ENCODE measurements around the gene BAIAP2L1. TPM values are rescaled to one million over a fixed set of nuclear protein-coding genes. Genes with fewer than 3 reads are reported as not detected.

Gene BAIAP2L1
- total and polyA plus RNA-seq, 2 donors (not counting 3 experiments of a cell fraction or from before 2014, with no cell fraction given), result 0.32 to 1.1 TPM

- Histone ChIP-seq H3K27me3 (ENCODE audit: control insufficient read depth in 2 of 2, insufficient read depth in 2 of 2, low read length in 2 of 2) (no peaks in the 10 kb centered on the region), H4K20me1 (replicated peaks; ENCODE audit: control insufficient read depth, extremely low read depth, insufficient read depth, low read length) (no peaks in the 10 kb centered on the region), H3K9me1 (replicated peaks; ENCODE audit: control insufficient read depth, extremely low read depth, insufficient read depth, low read length) (no peaks in the 10 kb centered on the region), H2AFZ (ENCODE audit: low read depth, low read length) (no peak overlapping the region), H3K9me3 (replicated peaks; ENCODE audit: control insufficient read depth, insufficient read depth, low read length) (no peaks in the 10 kb centered on the region), H3K4me1 (ENCODE audit: control insufficient read depth, extremely low read depth, insufficient read depth, low read length) (no peaks in the 10 kb centered on the region), H3K4me2 (ENCODE audit: insufficient read depth, low read length) (no peak overlapping the region), H3K79me2 (ENCODE audit: control insufficient read depth, insufficient read depth, low read length) (no peaks in the 10 kb centered on the region), H3K9ac (replicated peaks; ENCODE audit: extremely low read depth, insufficient read depth, low read length) (no peak overlapping the region), H3K36me3 (ENCODE audit: control insufficient read depth in 2 of 2, extremely low read depth in 1 of 2, insufficient read depth in 2 of 2, low read length in 2 of 2) (no peaks in the 10 kb centered on the region), H3K27ac (ENCODE audit: insufficient read depth, low read depth, low read length) (no peak overlapping the region), H3K4me3 (replicated peaks in 1 of 3; ENCODE audit: insufficient read depth in 1 of 3, low read depth in 1 of 3, low read length in 3 of 3) (no peak overlapping the region)
- ChIA-PET CTCF (interaction anchor here (1.6 kb wide), 1 partner anchor 8 kb away, joined by 4 read pairs; no protein-coding TSS in a partner anchor), POLR2A (no interaction called here)
- intact Hi-C loops (cut with micrococcal nuclease), result no loop called here
- BruUV-seq (replicated peaks), result no TSS peak
- DNase-seq (ENCODE audit: low read depth, low spot score), result no peak
- no peak for FAIRE-seq
- TF ChIP-seq FOS (IDR thresholded peaks at IDR 0.05; ENCODE audit: borderline replicate concordance, insufficient read depth, low read length) (no peak), EZH2 (IDR thresholded peaks at IDR 0.05; ENCODE audit: borderline replicate concordance, low read depth, low read length, severe bottlenecking) (no peak), MYC (IDR thresholded peaks at IDR 0.05; ENCODE audit: low read depth, low read length) (no peak), CTCF (IDR thresholded peaks at IDR 0.05; ENCODE audit: extremely low read depth in 1 of 2, insufficient read depth in 1 of 2, low read depth in 1 of 2, low read length in 2 of 2) (no peak), POLR2AphosphoS5 (IDR thresholded peaks at IDR 0.05; ENCODE audit: insufficient read depth, low read depth, low read length) (no peak), GATA2 (IDR thresholded peaks at IDR 0.05; ENCODE audit: insufficient read depth, insufficient read length, low read depth, low read length) (no peak), MAX (IDR thresholded peaks at IDR 0.05; ENCODE audit: insufficient read depth, insufficient read length) (no peak), POLR2A (IDR thresholded peaks at IDR 0.05; ENCODE audit: low read depth, low read length) (no peak), JUN (IDR thresholded peaks at IDR 0.05; ENCODE audit: borderline replicate concordance, insufficient read depth, insufficient read length, low read depth) (no peak)
- dilution Hi-C loops (cut with MboI; ENCODE audit: extremely low pct_ligation_motif_present, low sequenced_read_pairs), result no loop called here
Measured at GRCh38 chr7:98322331-98323270, 78.3 kb downstream of the BAIAP2L1 start.

Measured in endothelial cell of umbilical vein (primary cell).